Endodermal cell (in vitro differentiated cells): ENCODE data around the gene BHLHE40. TPM values are rescaled to one million over a fixed set of nuclear protein-coding genes. Genes with fewer than 3 reads are reported as not detected.

Source experiments
- DNase-seq: peaks from one replicate; pipeline ENCODE4 v3.0.0-alpha.2; 2017
- H3K27ac ChIP-seq: 2 replicates; pipeline ENCODE4 v1.5.1; 2013; ENCODE audit warnings: mild to moderate bottlenecking, low read depth, low read length, moderate library complexity
- H3K27me3 ChIP-seq: 2 replicates; pipeline ENCODE4 v1.6.1; 2013; ENCODE audit warnings: mild to moderate bottlenecking, low read length, moderate library complexity; ENCODE audit not compliant: insufficient read depth, control insufficient read depth, poor library complexity, severe bottlenecking
- H3K36me3 ChIP-seq: 2 replicates; pipeline ENCODE4 v1.7.0; 2013; ENCODE audit warnings: mild to moderate bottlenecking, low read length, moderate library complexity; ENCODE audit not compliant: control insufficient read depth, insufficient read depth
- H3K4me1 ChIP-seq: one replicate; pipeline ENCODE4 v1.7.0; 2013; ENCODE audit warnings: low read length; ENCODE audit not compliant: control insufficient read depth, insufficient read depth
- H3K4me3 ChIP-seq: 2 replicates; pipeline ENCODE4 v1.5.1; 2013; ENCODE audit warnings: mild to moderate bottlenecking, low read length, moderate library complexity
- H3K9ac ChIP-seq: 2 replicates; pipeline ENCODE4 v1.6.1; 2013; ENCODE audit warnings: mild to moderate bottlenecking, low read length, moderate library complexity; ENCODE audit not compliant: poor library complexity, severe bottlenecking; ENCODE audit errors: extremely low read depth
- H3K9me3 ChIP-seq: 2 replicates; pipeline ENCODE4 v1.6.1; 2013; ENCODE audit warnings: mild to moderate bottlenecking, low read length, moderate library complexity; ENCODE audit not compliant: control insufficient read depth
- H3K27ac Mint-ChIP-seq: 2 replicates; pipeline ENCODE4 v1.8.0; 2020; ENCODE audit warnings: mixed read lengths
- H3K27me3 Mint-ChIP-seq: 2 replicates; pipeline ENCODE4 v1.8.0; 2021; ENCODE audit warnings: mild to moderate bottlenecking, mixed read lengths; ENCODE audit not compliant: insufficient read depth
- H3K36me3 Mint-ChIP-seq: 2 replicates; pipeline ENCODE4 v1.8.0; 2020; ENCODE audit warnings: low read depth, mixed read lengths
- H3K4me1 Mint-ChIP-seq: 2 replicates; pipeline ENCODE4 v1.8.0; 2020; ENCODE audit warnings: mixed read lengths
- H3K4me3 Mint-ChIP-seq: 2 replicates; pipeline ENCODE4 v1.8.0; 2020; ENCODE audit warnings: mild to moderate bottlenecking, moderate library complexity, mixed read lengths
- H3K9me3 Mint-ChIP-seq: 2 replicates; pipeline ENCODE4 v1.8.0; 2020; ENCODE audit warnings: mild to moderate bottlenecking, mixed read lengths
- CTCF ChIP-seq: fragments of 200-600 bp; sonication (generic); conservative IDR thresholded peaks from 2 replicates; pipeline ENCODE4 v1.5.0; 2021; ENCODE audit warnings: antibody characterized with exemption, mild to moderate bottlenecking
- WGBS, 2 experiments: methylation state at CpG; one replicate each; pipeline versions ENCODE4 v1.1.5 to v1.1.7; 2013; ENCODE audit warnings: missing lambda C conversion rate in 2 of 2, mixed read lengths in 1 of 2; ENCODE audit not compliant: insufficient coverage in 1 of 2, insufficient read length in 1 of 2; 5-methylcytosine and 5-hydroxymethylcytosine counted together
- total RNA-seq, 2 donors: library from RNA; stranded (reverse); fragmentation: NEBNext Ultra II Directional in 1 of 2; extraction: Animal tissue kit (Norgen Biotek cat#: 25700) in 1 of 2; gene quantifications; 2 replicates in 1 of 2; 3 replicates in 1 of 2; pipeline ENCODE4 v1.2.1, GENCODE V29; 2021

Gene BHLHE40
- total RNA-seq, 2 donors from 2014 or later = 2.6 to 2.9 TPM

GRCh38 chr3:4992118-4992517 is 12.9 kb downstream of the BHLHE40 start:
- H3K36me3 Mint-ChIP-seq = no peaks in the 10 kb centered on the region
- Histone ChIP-seq H3K9ac (no peak overlapping the region), H3K27ac (no peak overlapping the region), H3K4me3 (no peak overlapping the region), H3K9me3 (no peaks in the 10 kb centered on the region), H3K4me1 (peaks cover 15% of the 10 kb centered on the region), H3K36me3 (no peaks in the 10 kb centered on the region), H3K27me3 (no peaks in the 10 kb centered on the region)
- H3K4me3 Mint-ChIP-seq = no peak overlapping the region
- H3K27me3 Mint-ChIP-seq = peaks cover 2% of the 10 kb centered on the region
- no peaks in the 10 kb centered on the region for H3K9me3 Mint-ChIP-seq
- H3K27ac Mint-ChIP-seq = no peak overlapping the region
- no peak for TF ChIP-seq CTCF
- H3K4me1 Mint-ChIP-seq = peaks cover 10% of the 10 kb centered on the region
- WGBS, 2 experiments = 92% methylated on average over 3 to 5 of the region's 6 CpGs
- peak; percentile 19 for DNase-seq

GRCh38 chr3:4993276-4994143 is 14.3 kb downstream of the BHLHE40 start:
- no peak overlapping the region for H3K27ac ChIP-seq
- no peaks in the 10 kb centered on the region for H3K9me3 ChIP-seq
- Mint-ChIP-seq H3K4me1 (peaks cover 10% of the 10 kb centered on the region), H3K9me3 (no peaks in the 10 kb centered on the region), H3K27ac (no peak overlapping the region), H3K36me3 (no peaks in the 10 kb centered on the region), H3K27me3 (no peaks in the 10 kb centered on the region), H3K4me3 (no peak overlapping the region)
- WGBS, 2 experiments = 88% methylated on average over 1 to 4 of the region's 4 CpGs
- no peaks in the 10 kb centered on the region for H3K36me3 ChIP-seq
- TF ChIP-seq CTCF = no peak
- no peaks in the 10 kb centered on the region for H3K27me3 ChIP-seq
- DNase-seq = peak; percentile 35
- H3K9ac ChIP-seq = no peak overlapping the region
- H3K4me1 ChIP-seq = peaks cover 18% of the 10 kb centered on the region
- no peak overlapping the region for H3K4me3 ChIP-seq

- Histone ChIP-seq H3K9ac (no peak overlapping the region), H3K27me3 (no peaks in the 10 kb centered on the region), H3K36me3 (no peaks in the 10 kb centered on the region), H3K27ac (no peak overlapping the region), H3K4me3 (no peak overlapping the region), H3K4me1 (peaks cover 18% of the 10 kb centered on the region), H3K9me3 (no peaks in the 10 kb centered on the region)
- H3K9me3 Mint-ChIP-seq = no peaks in the 10 kb centered on the region
- H3K4me3 Mint-ChIP-seq = no peak overlapping the region
- H3K4me1 Mint-ChIP-seq = peaks cover 11% of the 10 kb centered on the region
- no peak overlapping the region for H3K27ac Mint-ChIP-seq
- no peaks in the 10 kb centered on the region for H3K36me3 Mint-ChIP-seq
- peak; percentile 22 for DNase-seq
- H3K27me3 Mint-ChIP-seq = no peaks in the 10 kb centered on the region
- no peak for TF ChIP-seq CTCF
Observed at GRCh38 chr3:4994144-4994730, 15.0 kb downstream of the BHLHE40 start.
